IMR-90 (cell line): Measurements from ENCODE around the gene LAIR1. TPM values are rescaled to one million over a fixed set of nuclear protein-coding genes. Genes with fewer than 3 reads are reported as not detected.
"Not testable (repeated sequence)": the region's sequence is repeated elsewhere in the genome, so short reads cannot be mapped to it uniquely, and the experiment has no call there.

ENCODE experiments used
- ATAC-seq: fragments of 200-7000 bp; cut with Tn5 transposase; 2 replicates; pipeline ENCODE4 v1.9.1; 2020; ENCODE audit warnings: low read depth, mild to moderate bottlenecking, moderate library complexity
- BruUV-seq: library from RNA; stranded (reverse); fragments of 400-500 nt; replicated peaks from 2 replicates; lab custom pipeline; 2021; lab: Mats Ljungman, UMichigan
- CTCF ChIA-PET: fragments of 300-600 bp; formaldehyde crosslinking; extraction: SDS; loops from one replicate; lab custom pipeline; 2021; ENCODE audit warnings: antibody characterized with exemption; lab: Yijun Ruan, JAX
- POLR2A ChIA-PET: fragments of 300-600 bp; sonication (Branson Sonifier 250); formaldehyde crosslinking; loops from one replicate; lab custom pipeline; 2022; ENCODE audit warnings: antibody characterized with exemption; ENCODE audit not compliant: unreplicated experiment; lab: Charles Lee
- DNase-seq: peaks from one replicate; pipeline ENCODE4 v3.0.0; 2013
- H2AFZ ChIP-seq: replicated peaks from 2 replicates; pipeline ENCODE3; 2013; ENCODE audit warnings: low read length, mild to moderate bottlenecking; ENCODE audit not compliant: poor library complexity
- H2AK5ac ChIP-seq: 2 replicates; pipeline ENCODE4 v1.6.1; 2013; ENCODE audit warnings: low read depth, low read length, inconsistent platforms
- H2AK9ac ChIP-seq: replicated peaks from 2 replicates; pipeline ENCODE3; 2013; ENCODE audit warnings: mild to moderate bottlenecking, low read depth, low read length, moderate library complexity; ENCODE audit not compliant: poor library complexity
- H2BK120ac ChIP-seq: 2 replicates; pipeline ENCODE4 v1.6.1; 2013; ENCODE audit warnings: low read depth, low read length, inconsistent platforms
- H2BK15ac ChIP-seq: 3 replicates; pipeline ENCODE4 v1.6.1; 2013; ENCODE audit warnings: low read depth, low read length, inconsistent platforms
- H2BK20ac ChIP-seq: 2 replicates; pipeline ENCODE4 v1.6.1; 2013; ENCODE audit warnings: low read depth, mild to moderate bottlenecking, inconsistent platforms, low read length, moderate library complexity
- H2BK5ac ChIP-seq: 2 replicates; pipeline ENCODE4 v1.6.1; 2013; ENCODE audit warnings: mild to moderate bottlenecking, low read depth, low read length, inconsistent platforms; ENCODE audit not compliant: poor library complexity, severe bottlenecking
- H3K14ac ChIP-seq: replicated peaks from 2 replicates; pipeline ENCODE4 v1.6.1; 2013; ENCODE audit warnings: low read depth, low read length, inconsistent platforms
- H3K18ac ChIP-seq: 2 replicates; pipeline ENCODE4 v1.6.1; 2013; ENCODE audit warnings: low read depth, low read length, control low read depth
- H3K23ac ChIP-seq: 2 replicates; pipeline ENCODE4 v1.6.1; 2013; ENCODE audit warnings: low read depth, low read length, inconsistent platforms
- H3K27ac ChIP-seq: 2 replicates; pipeline ENCODE4 v1.5.1; 2013; ENCODE audit warnings: mild to moderate bottlenecking, control low read depth, low read length; ENCODE audit not compliant: insufficient read depth
- H3K27me3 ChIP-seq: 2 replicates; pipeline ENCODE4 v1.6.1; 2013; ENCODE audit warnings: low read length; ENCODE audit not compliant: control insufficient read depth, insufficient read depth
- H3K36me3 ChIP-seq: 2 replicates; pipeline ENCODE4 v1.6.1; 2013; ENCODE audit warnings: low read length, mixed read lengths; ENCODE audit not compliant: control insufficient read depth, insufficient read depth
- H3K4ac ChIP-seq: 2 replicates; pipeline ENCODE4 v1.6.1; 2013; ENCODE audit warnings: low read depth, low read length, inconsistent platforms
- H3K4me1 ChIP-seq: 2 replicates; pipeline ENCODE4 v1.6.1; 2013; ENCODE audit warnings: low read length, mixed read lengths; ENCODE audit not compliant: control insufficient read depth, insufficient read depth
- H3K4me2 ChIP-seq: 2 replicates; pipeline ENCODE4 v1.6.1; 2013; ENCODE audit warnings: low read depth, mild to moderate bottlenecking, control low read depth, low read length, moderate library complexity
- H3K4me3 ChIP-seq: 2 replicates; pipeline ENCODE4 v1.5.1; 2013; ENCODE audit warnings: low read depth, mild to moderate bottlenecking, control low read depth, low read length, moderate library complexity; ENCODE audit not compliant: insufficient read depth
- H3K56ac ChIP-seq: 2 replicates; pipeline ENCODE4 v1.6.1; 2013; ENCODE audit warnings: low read length, inconsistent platforms; ENCODE audit not compliant: insufficient read depth; ENCODE audit errors: extremely low read depth
- H3K79me1 ChIP-seq, 2 experiments: 2 replicates each; pipeline ENCODE4 v1.6.1; 2013; ENCODE audit warnings: low read length in 2 of 2, inconsistent platforms in 1 of 2, low read depth in 1 of 2
- H3K9ac ChIP-seq: 2 replicates; pipeline ENCODE4 v1.6.1; 2013; ENCODE audit warnings: low read depth, low read length, control low read depth
- H3K9me1 ChIP-seq: 2 replicates; pipeline ENCODE4 v1.6.1; 2013; ENCODE audit warnings: low read length, inconsistent platforms; ENCODE audit not compliant: insufficient read depth
- H3K9me3 ChIP-seq: 2 replicates; pipeline ENCODE4 v1.6.1; 2013; ENCODE audit warnings: low read length; ENCODE audit not compliant: control insufficient read depth, insufficient read depth
- H4K20me1 ChIP-seq: 2 replicates; pipeline ENCODE4 v1.6.1; 2013; ENCODE audit warnings: low read length, inconsistent platforms; ENCODE audit not compliant: insufficient read depth
- H4K5ac ChIP-seq: 2 replicates; pipeline ENCODE4 v1.6.1; 2013; ENCODE audit warnings: mild to moderate bottlenecking, low read depth, low read length, control low read depth
- H4K8ac ChIP-seq, 2 experiments: 2 replicates each; pipeline ENCODE4 v1.6.1; 2013; ENCODE audit warnings: low read depth in 2 of 2, low read length in 2 of 2, control low read depth in 1 of 2, inconsistent platforms in 1 of 2
- H4K91ac ChIP-seq: 2 replicates; pipeline ENCODE4 v1.6.1; 2013; ENCODE audit warnings: low read depth, low read length, inconsistent platforms; ENCODE audit not compliant: insufficient read depth
- WGBS, 2 experiments: methylation state at CpG; one replicate each; pipeline versions ENCODE4 v1.1.5 to v1.1.7; 2013; ENCODE audit warnings: missing lambda C conversion rate in 2 of 2; ENCODE audit not compliant: insufficient read length in 1 of 2; ENCODE audit errors: extremely low coverage in 2 of 2; 5-methylcytosine and 5-hydroxymethylcytosine counted together
- dilution Hi-C: fragments of 300-500 bp; cut with HindIII; formaldehyde crosslinking; loops from one replicate; pipeline ENCODE4 v1.14.3; 2018; ENCODE audit warnings: low sequenced_read_pairs; ENCODE audit not compliant: unreplicated experiment
- in situ Hi-C: fragments of 300-500 bp; cut with MboI; formaldehyde crosslinking; loops from 3 replicates; pipeline ENCODE4 v1.14.3; 2019; ENCODE audit warnings: low sequenced_read_pairs, inconsistent platforms, mixed read lengths
- intact Hi-C: fragments of 100-400 bp; cut with micrococcal nuclease; formaldehyde crosslinking; loops from 2 replicates; pipeline ENCODE4 v1.10.0; 2022
- polyA plus RNA-seq, 3 experiments: library from polyadenylated mRNA; depleted of rRNA; stranded (reverse); fragments of >200 nt; gene quantifications; 2 replicates each; pipeline ENCODE4 v1.2.3, GENCODE V29; 2012; ENCODE audit warnings: low replicate concordance in 1 of 3
- total RNA-seq: library from RNA; depleted of rRNA; stranded (reverse); fragments of >200 nt; gene quantifications from 2 replicates; pipeline ENCODE4 v1.2.3, GENCODE V29; 2012

The LAIR1 gene
- total and polyA plus RNA-seq, 2 of the 4 experiments (the other 2 are of a cell fraction) = not detected

DNA sequence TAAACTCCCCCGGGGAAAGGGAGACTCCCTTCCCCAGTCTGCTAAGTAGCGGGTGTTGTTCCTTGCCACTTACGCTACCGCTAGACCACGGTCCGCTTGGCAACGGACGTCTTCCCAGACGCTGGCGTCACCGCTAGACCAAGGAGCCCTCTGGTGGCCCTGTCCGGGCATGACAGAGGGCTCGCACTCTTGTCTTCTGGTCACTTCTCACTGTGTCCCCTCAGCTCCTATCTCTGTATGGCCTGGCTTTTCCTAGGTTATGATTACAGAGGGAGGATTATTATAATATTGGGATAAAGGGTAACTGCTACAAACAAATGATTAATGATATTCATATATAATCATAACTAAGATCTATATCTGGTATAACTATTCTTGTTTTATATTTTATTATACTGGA lies 41.8 kb downstream of the LAIR1 start:
- dilution Hi-C loops, H4K5ac ChIP-seq, in situ Hi-C loops, H3K36me3 ChIP-seq, CTCF ChIA-PET, H2BK20ac ChIP-seq, H2BK120ac ChIP-seq, intact Hi-C loops, H3K23ac ChIP-seq, H4K20me1 ChIP-seq, H3K4ac ChIP-seq, ATAC-seq, H2AK5ac ChIP-seq, H2AK9ac ChIP-seq, H3K79me1 ChIP-seq, POLR2A ChIA-PET, H3K9ac ChIP-seq, H3K18ac ChIP-seq, H3K9me3 ChIP-seq, H2BK5ac ChIP-seq, H3K56ac ChIP-seq, H3K27ac ChIP-seq, H3K4me3 ChIP-seq, BruUV-seq, H3K14ac ChIP-seq, H2BK15ac ChIP-seq, H2AFZ ChIP-seq, H3K4me2 ChIP-seq, H4K8ac ChIP-seq, H3K4me1 ChIP-seq, H3K27me3 ChIP-seq, H4K91ac ChIP-seq, H3K9me1 ChIP-seq, DNase-seq: not testable (repeated sequence)
- no CpG with 5 or more reads among the region's 13 CpGs for whole genome bisulfite sequencing, 2 experiments

DNA sequence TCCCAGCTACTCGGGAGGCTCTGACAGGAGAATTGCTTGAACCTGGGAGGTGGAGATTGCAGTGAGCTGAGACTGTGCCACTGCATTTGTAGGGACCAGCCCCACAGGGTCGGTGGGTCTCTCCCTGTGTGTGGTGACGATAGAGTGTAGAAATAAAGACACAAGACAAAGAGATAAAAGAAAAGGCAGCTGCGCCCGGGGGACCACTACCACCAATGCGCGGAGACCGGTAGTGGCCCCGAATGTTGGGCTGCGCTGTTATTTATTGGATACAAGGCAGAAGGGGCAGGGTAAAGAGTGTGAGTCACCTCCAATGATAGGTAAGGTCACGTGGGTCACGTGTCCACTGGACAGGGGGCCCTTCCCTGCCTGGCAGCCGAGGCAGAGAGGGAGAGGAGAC lies 42.4 kb downstream of the LAIR1 start:
- CTCF ChIA-PET, H4K20me1 ChIP-seq, H3K27ac ChIP-seq, ATAC-seq, H3K56ac ChIP-seq, H3K4me3 ChIP-seq, H4K91ac ChIP-seq, H2AK9ac ChIP-seq, H3K18ac ChIP-seq, H3K27me3 ChIP-seq, POLR2A ChIA-PET, intact Hi-C loops, DNase-seq, H3K14ac ChIP-seq, H4K5ac ChIP-seq, H3K79me1 ChIP-seq, H3K9me1 ChIP-seq, H3K23ac ChIP-seq, in situ Hi-C loops, H2AFZ ChIP-seq, H2BK15ac ChIP-seq, BruUV-seq, H2AK5ac ChIP-seq, H3K36me3 ChIP-seq, H2BK20ac ChIP-seq, H3K4me1 ChIP-seq, H2BK5ac ChIP-seq, dilution Hi-C loops, H2BK120ac ChIP-seq, H3K4me2 ChIP-seq, H3K9me3 ChIP-seq, H4K8ac ChIP-seq, H3K4ac ChIP-seq, H3K9ac ChIP-seq: not testable (repeated sequence)
- 44% methylated on average over 2 of the region's 13 CpGs; no CpG with 5 or more reads in 1 of the 2 experiments for WGBS, 2 experiments
